NOMO-1 treated with DMSO at 0.1 percent for 48 hours (cell line): Measurements from ENCODE around the gene RBM20.

Experiments
- DNase-seq: peaks from one replicate; lab custom pipeline; 2025; ENCODE audit not compliant: unreplicated experiment; lab: John Stamatoyannopoulos, UW

RBM20 gene

GRCh38 chr10:110671788-110672579, 27.8 kb downstream of the RBM20 start:
- DNase-seq, result peak; percentile 82

GRCh38 chr10:110672580-110672919, 28.4 kb downstream of the RBM20 start:
- no peak for DNase-seq

GRCh38 chr10:110676016-110676415, 31.9 kb downstream of the RBM20 start:
- DNase-seq, result no peak

GRCh38 chr10:110679486-110680272, 35.5 kb downstream of the RBM20 start:
- DNase-seq, result no peak

- no peak for DNase-seq
These were observed 36.3 kb downstream of the RBM20 start for GRCh38 chr10:110680273-110681020.

GRCh38 chr10:110681023-110681681, 37.0 kb downstream of the RBM20 start:
- peak; percentile 11 for DNase-seq

- no peak for DNase-seq
These were observed 38.2 kb downstream of the RBM20 start for GRCh38 chr10:110682348-110682747.

GRCh38 chr10:110684800-110685446, 40.8 kb downstream of the RBM20 start:
- no peak for DNase-seq

- no peak for DNase-seq
These were observed 41.9 kb downstream of the RBM20 start for GRCh38 chr10:110686047-110686446.

- no peak for DNase-seq
These were observed 42.8 kb downstream of the RBM20 start for GRCh38 chr10:110686949-110687348.

GRCh38 chr10:110687400-110687799, 43.3 kb downstream of the RBM20 start:
- DNase-seq, result no peak

GRCh38 chr10:110691139-110691538, 47.0 kb downstream of the RBM20 start:
- DNase-seq, result no peak

- no peak for DNase-seq
These were observed 50.1 kb downstream of the RBM20 start for GRCh38 chr10:110694263-110694662.

- no peak for DNase-seq
These were observed 50.8 kb downstream of the RBM20 start for GRCh38 chr10:110694820-110695538.

- no peak for DNase-seq
These were observed 51.4 kb downstream of the RBM20 start for GRCh38 chr10:110695539-110695886.

- DNase-seq, result no peak
These were observed 52.3 kb downstream of the RBM20 start for GRCh38 chr10:110696436-110696835.

- no peak for DNase-seq
These were observed 54.2 kb downstream of the RBM20 start for GRCh38 chr10:110698340-110698739.

GRCh38 chr10:110698782-110699201, 54.7 kb downstream of the RBM20 start:
- no peak for DNase-seq

- no peak for DNase-seq
These were observed 55.8 kb downstream of the RBM20 start for GRCh38 chr10:110699859-110700468.
